Measurements from ENCODE around the gene PDE10A.

- TF ChIP-seq, protein P1, sequence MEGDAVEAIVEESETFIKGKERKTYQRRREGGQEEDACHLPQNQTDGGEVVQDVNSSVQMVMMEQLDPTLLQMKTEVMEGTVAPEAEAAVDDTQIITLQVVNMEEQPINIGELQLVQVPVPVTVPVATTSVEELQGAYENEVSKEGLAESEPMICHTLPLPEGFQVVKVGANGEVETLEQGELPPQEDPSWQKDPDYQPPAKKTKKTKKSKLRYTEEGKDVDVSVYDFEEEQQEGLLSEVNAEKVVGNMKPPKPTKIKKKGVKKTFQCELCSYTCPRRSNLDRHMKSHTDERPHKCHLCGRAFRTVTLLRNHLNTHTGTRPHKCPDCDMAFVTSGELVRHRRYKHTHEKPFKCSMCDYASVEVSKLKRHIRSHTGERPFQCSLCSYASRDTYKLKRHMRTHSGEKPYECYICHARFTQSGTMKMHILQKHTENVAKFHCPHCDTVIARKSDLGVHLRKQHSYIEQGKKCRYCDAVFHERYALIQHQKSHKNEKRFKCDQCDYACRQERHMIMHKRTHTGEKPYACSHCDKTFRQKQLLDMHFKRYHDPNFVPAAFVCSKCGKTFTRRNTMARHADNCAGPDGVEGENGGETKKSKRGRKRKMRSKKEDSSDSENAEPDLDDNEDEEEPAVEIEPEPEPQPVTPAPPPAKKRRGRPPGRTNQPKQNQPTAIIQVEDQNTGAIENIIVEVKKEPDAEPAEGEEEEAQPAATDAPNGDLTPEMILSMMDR (IDR thresholded peaks at IDR 0.05; ENCODE audit: control extremely low read depth in 1 of 3, insufficient read depth in 1 of 3, low read depth in 1 of 3, low read length in 3 of 3), result no peak
- TF ChIP-seq MAX (IDR thresholded peaks at IDR 0.05) (no peak), CREB1 (IDR thresholded peaks at IDR 0.05) (no peak), ZNF274 (IDR thresholded peaks at IDR 0.05; ENCODE audit: borderline replicate concordance, extremely low read depth, low read length) (no peak), EZH2 (IDR thresholded peaks at IDR 0.05; ENCODE audit: low read depth, low read length, severe bottlenecking) (no peak), JUND (IDR thresholded peaks at IDR 0.05; ENCODE audit: low read length) (no peak), GTF2F1 (IDR thresholded peaks at IDR 0.05; ENCODE audit: borderline replicate concordance, low read depth, low read length) (no peak), EP300 (IDR thresholded peaks at IDR 0.05; ENCODE audit: borderline replicate concordance in 1 of 2, low read depth in 2 of 2, low read length in 2 of 2) (no peak), EGR1 (IDR thresholded peaks at IDR 0.05; ENCODE audit: borderline replicate concordance, low read depth, low read length) (no peak), SUZ12 (IDR thresholded peaks at IDR 0.05; ENCODE audit: low read length) (no peak; the same call in none of the 2 replicates), PHF8 (conservative IDR thresholded peaks at IDR 0.05; ENCODE audit: low read depth, low read length) (no peak)
Observed at GRCh38 chr6:165664559-165665383, 1.7 kb upstream of the PDE10A start.
